ENCODE results near the gene SLC6A11. TPM values are rescaled to one million over a fixed set of nuclear protein-coding genes. Genes with fewer than 3 reads are reported as not detected.

SLC6A11 gene
- total and polyA plus RNA-seq, 2 donors (not counting 3 experiments of a cell fraction or from before 2014, with no cell fraction given): not detected

- no peak for FAIRE-seq
Observed at GRCh38 chr3:10835406-10835805, 19.4 kb downstream of the SLC6A11 start.

GRCh38 chr3:10836676-10837075, 20.6 kb downstream of the SLC6A11 start:
- no peak for FAIRE-seq

More at GRCh38 chr3:10835406-10835805, 19.4 kb downstream of the SLC6A11 start:
- Histone ChIP-seq H3K36me3 (ENCODE audit: control insufficient read depth in 2 of 2, extremely low read depth in 1 of 2, insufficient read depth in 2 of 2, low read length in 2 of 2) (no peaks in the 10 kb centered on the region), H3K4me2 (ENCODE audit: insufficient read depth, low read length) (no peak overlapping the region), H3K4me3 (replicated peaks in 1 of 3; ENCODE audit: insufficient read depth in 1 of 3, low read depth in 1 of 3, low read length in 3 of 3) (no peak overlapping the region), H4K20me1 (replicated peaks; ENCODE audit: control insufficient read depth, extremely low read depth, insufficient read depth, low read length) (no peaks in the 10 kb centered on the region), H3K9ac (replicated peaks; ENCODE audit: extremely low read depth, insufficient read depth, low read length) (no peak overlapping the region), H3K27ac (ENCODE audit: insufficient read depth, low read depth, low read length) (no peak overlapping the region), H3K9me3 (replicated peaks; ENCODE audit: control insufficient read depth, insufficient read depth, low read length) (no peaks in the 10 kb centered on the region), H3K9me1 (replicated peaks; ENCODE audit: control insufficient read depth, extremely low read depth, insufficient read depth, low read length) (no peaks in the 10 kb centered on the region), H3K27me3 (ENCODE audit: control insufficient read depth in 2 of 2, insufficient read depth in 2 of 2, low read length in 2 of 2) (no peaks in the 10 kb centered on the region), H3K79me2 (ENCODE audit: control insufficient read depth, insufficient read depth, low read length) (no peaks in the 10 kb centered on the region), H3K4me1 (ENCODE audit: control insufficient read depth, extremely low read depth, insufficient read depth, low read length) (no peaks in the 10 kb centered on the region), H2AFZ (ENCODE audit: low read depth, low read length) (no peak overlapping the region)
- intact Hi-C loops (cut with micrococcal nuclease) (no loop called here), dilution Hi-C loops (cut with MboI; ENCODE audit: extremely low pct_ligation_motif_present, low sequenced_read_pairs) (no loop called here)
- no peak for DNase-seq (ENCODE audit: low read depth, low spot score)
- POLR2A ChIA-PET: no interaction called here
- TF ChIP-seq POLR2AphosphoS5 (IDR thresholded peaks at IDR 0.05; ENCODE audit: insufficient read depth, low read depth, low read length): no peak
- no peak for TF ChIP-seq POLR2A (IDR thresholded peaks at IDR 0.05; ENCODE audit: low read depth, low read length)
- TF ChIP-seq MYC (IDR thresholded peaks at IDR 0.05; ENCODE audit: low read depth, low read length): no peak
- no peak for TF ChIP-seq EZH2 (IDR thresholded peaks at IDR 0.05; ENCODE audit: borderline replicate concordance, low read depth, low read length, severe bottlenecking)
- TF ChIP-seq, protein P1, sequence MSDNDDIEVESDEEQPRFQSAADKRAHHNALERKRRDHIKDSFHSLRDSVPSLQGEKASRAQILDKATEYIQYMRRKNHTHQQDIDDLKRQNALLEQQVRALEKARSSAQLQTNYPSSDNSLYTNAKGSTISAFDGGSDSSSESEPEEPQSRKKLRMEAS (IDR thresholded peaks at IDR 0.05; ENCODE audit: insufficient read depth, insufficient read length): no peak
- no peak for TF ChIP-seq JUN (IDR thresholded peaks at IDR 0.05; ENCODE audit: borderline replicate concordance, insufficient read depth, insufficient read length, low read depth)
- TF ChIP-seq FOS (IDR thresholded peaks at IDR 0.05; ENCODE audit: borderline replicate concordance, insufficient read depth, low read length): no peak
- BruUV-seq (replicated peaks): no TSS peak
- CTCF ChIA-PET: no interaction called here

More at GRCh38 chr3:10836676-10837075, 20.6 kb downstream of the SLC6A11 start:
- Histone ChIP-seq H3K27me3 (ENCODE audit: control insufficient read depth in 2 of 2, insufficient read depth in 2 of 2, low read length in 2 of 2) (no peaks in the 10 kb centered on the region), H3K4me1 (ENCODE audit: control insufficient read depth, extremely low read depth, insufficient read depth, low read length) (no peaks in the 10 kb centered on the region), H3K27ac (ENCODE audit: insufficient read depth, low read depth, low read length) (no peak overlapping the region), H3K36me3 (ENCODE audit: control insufficient read depth in 2 of 2, extremely low read depth in 1 of 2, insufficient read depth in 2 of 2, low read length in 2 of 2) (no peaks in the 10 kb centered on the region), H3K9me1 (replicated peaks; ENCODE audit: control insufficient read depth, extremely low read depth, insufficient read depth, low read length) (no peaks in the 10 kb centered on the region), H4K20me1 (replicated peaks; ENCODE audit: control insufficient read depth, extremely low read depth, insufficient read depth, low read length) (no peaks in the 10 kb centered on the region), H3K9me3 (replicated peaks; ENCODE audit: control insufficient read depth, insufficient read depth, low read length) (no peaks in the 10 kb centered on the region), H2AFZ (ENCODE audit: low read depth, low read length) (no peak overlapping the region), H3K4me2 (ENCODE audit: insufficient read depth, low read length) (no peak overlapping the region), H3K4me3 (replicated peaks in 1 of 3; ENCODE audit: insufficient read depth in 1 of 3, low read depth in 1 of 3, low read length in 3 of 3) (no peak overlapping the region), H3K9ac (replicated peaks; ENCODE audit: extremely low read depth, insufficient read depth, low read length) (no peak overlapping the region), H3K79me2 (ENCODE audit: control insufficient read depth, insufficient read depth, low read length) (no peaks in the 10 kb centered on the region)
- TF ChIP-seq MYC (IDR thresholded peaks at IDR 0.05; ENCODE audit: low read depth, low read length) (no peak), JUN (IDR thresholded peaks at IDR 0.05; ENCODE audit: borderline replicate concordance, insufficient read depth, insufficient read length, low read depth) (no peak), FOS (IDR thresholded peaks at IDR 0.05; ENCODE audit: borderline replicate concordance, insufficient read depth, low read length) (no peak), POLR2A (IDR thresholded peaks at IDR 0.05; ENCODE audit: low read depth, low read length) (no peak), POLR2AphosphoS5 (IDR thresholded peaks at IDR 0.05; ENCODE audit: insufficient read depth, low read depth, low read length) (no peak)
- TF ChIP-seq, protein P2, sequence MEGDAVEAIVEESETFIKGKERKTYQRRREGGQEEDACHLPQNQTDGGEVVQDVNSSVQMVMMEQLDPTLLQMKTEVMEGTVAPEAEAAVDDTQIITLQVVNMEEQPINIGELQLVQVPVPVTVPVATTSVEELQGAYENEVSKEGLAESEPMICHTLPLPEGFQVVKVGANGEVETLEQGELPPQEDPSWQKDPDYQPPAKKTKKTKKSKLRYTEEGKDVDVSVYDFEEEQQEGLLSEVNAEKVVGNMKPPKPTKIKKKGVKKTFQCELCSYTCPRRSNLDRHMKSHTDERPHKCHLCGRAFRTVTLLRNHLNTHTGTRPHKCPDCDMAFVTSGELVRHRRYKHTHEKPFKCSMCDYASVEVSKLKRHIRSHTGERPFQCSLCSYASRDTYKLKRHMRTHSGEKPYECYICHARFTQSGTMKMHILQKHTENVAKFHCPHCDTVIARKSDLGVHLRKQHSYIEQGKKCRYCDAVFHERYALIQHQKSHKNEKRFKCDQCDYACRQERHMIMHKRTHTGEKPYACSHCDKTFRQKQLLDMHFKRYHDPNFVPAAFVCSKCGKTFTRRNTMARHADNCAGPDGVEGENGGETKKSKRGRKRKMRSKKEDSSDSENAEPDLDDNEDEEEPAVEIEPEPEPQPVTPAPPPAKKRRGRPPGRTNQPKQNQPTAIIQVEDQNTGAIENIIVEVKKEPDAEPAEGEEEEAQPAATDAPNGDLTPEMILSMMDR (IDR thresholded peaks at IDR 0.05; ENCODE audit: extremely low read depth in 1 of 2, insufficient read depth in 1 of 2, low read depth in 1 of 2, low read length in 2 of 2): no peak
- TF ChIP-seq, protein P1 (IDR thresholded peaks at IDR 0.05; ENCODE audit: insufficient read depth, insufficient read length): no peak
- POLR2A ChIA-PET: no interaction called here
- dilution Hi-C loops (cut with MboI; ENCODE audit: extremely low pct_ligation_motif_present, low sequenced_read_pairs) (no loop called here), intact Hi-C loops (cut with micrococcal nuclease) (no loop called here)
- DNase-seq (ENCODE audit: low read depth, low spot score): no peak
- CTCF ChIA-PET: interaction anchor here (1.1 to 1.5 kb wide), 2 partner anchors 83 to 98 kb away, joined by 3 to 4 read pairs; no protein-coding TSS in a partner anchor
- no TSS peak for BruUV-seq (replicated peaks)
